ENCODE results near the gene SMURF2.

DNA sequence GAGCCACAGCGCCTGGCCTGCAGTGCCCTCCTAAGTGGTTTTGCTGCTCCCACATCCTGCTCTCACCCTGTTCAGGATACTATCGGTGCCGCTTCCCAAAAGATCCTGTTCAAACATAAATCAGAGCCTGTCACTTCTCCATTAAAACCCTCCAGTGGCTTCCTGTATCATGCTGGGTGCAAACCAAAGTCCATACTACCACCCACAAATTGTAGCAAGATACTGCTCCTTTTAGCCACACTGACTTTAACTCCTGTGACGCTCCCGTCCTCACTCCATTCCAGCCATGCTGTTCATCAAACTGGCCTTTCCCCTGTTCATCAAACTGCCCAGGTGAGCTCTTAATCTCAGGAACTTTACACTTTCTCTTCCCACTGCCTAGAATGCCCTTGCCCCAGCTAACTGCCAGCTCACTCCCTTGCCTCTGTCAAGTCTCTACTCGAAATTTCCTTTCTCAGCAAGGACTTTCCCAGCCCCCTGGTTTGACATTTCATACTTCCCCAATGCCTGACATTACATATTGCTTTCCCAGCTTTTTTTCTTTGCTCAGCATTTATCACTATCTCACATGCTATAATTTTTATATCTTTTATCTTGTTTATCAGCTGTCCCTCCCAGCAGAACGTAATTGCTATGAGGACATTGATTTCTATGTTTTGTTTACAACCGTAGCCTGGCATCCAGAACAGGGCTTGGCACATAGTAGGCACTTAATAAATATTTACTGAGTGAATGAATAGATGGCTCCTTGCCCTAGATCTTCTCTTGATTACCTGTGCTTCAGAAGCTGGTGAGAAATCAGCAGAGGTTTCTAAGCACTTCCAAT is 44.3 kb upstream of the SMURF2 start:
- TF ChIP-seq, protein P1, sequence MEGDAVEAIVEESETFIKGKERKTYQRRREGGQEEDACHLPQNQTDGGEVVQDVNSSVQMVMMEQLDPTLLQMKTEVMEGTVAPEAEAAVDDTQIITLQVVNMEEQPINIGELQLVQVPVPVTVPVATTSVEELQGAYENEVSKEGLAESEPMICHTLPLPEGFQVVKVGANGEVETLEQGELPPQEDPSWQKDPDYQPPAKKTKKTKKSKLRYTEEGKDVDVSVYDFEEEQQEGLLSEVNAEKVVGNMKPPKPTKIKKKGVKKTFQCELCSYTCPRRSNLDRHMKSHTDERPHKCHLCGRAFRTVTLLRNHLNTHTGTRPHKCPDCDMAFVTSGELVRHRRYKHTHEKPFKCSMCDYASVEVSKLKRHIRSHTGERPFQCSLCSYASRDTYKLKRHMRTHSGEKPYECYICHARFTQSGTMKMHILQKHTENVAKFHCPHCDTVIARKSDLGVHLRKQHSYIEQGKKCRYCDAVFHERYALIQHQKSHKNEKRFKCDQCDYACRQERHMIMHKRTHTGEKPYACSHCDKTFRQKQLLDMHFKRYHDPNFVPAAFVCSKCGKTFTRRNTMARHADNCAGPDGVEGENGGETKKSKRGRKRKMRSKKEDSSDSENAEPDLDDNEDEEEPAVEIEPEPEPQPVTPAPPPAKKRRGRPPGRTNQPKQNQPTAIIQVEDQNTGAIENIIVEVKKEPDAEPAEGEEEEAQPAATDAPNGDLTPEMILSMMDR (IDR thresholded peaks at IDR 0.05 in 2 of 3, conservative IDR thresholded peaks at IDR 0.05 in 1 of 3; ENCODE audit: control insufficient read depth in 2 of 3, extremely low read depth in 1 of 3, insufficient read depth in 1 of 3, low read depth in 3 of 3, low read length in 3 of 3), result no peak
- TF ChIP-seq RCOR1 (conservative IDR thresholded peaks at IDR 0.05; ENCODE audit: low read depth, low read length), result no peak
- TF ChIP-seq, protein P2, sequence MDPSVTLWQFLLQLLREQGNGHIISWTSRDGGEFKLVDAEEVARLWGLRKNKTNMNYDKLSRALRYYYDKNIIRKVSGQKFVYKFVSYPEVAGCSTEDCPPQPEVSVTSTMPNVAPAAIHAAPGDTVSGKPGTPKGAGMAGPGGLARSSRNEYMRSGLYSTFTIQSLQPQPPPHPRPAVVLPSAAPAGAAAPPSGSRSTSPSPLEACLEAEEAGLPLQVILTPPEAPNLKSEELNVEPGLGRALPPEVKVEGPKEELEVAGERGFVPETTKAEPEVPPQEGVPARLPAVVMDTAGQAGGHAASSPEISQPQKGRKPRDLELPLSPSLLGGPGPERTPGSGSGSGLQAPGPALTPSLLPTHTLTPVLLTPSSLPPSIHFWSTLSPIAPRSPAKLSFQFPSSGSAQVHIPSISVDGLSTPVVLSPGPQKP (IDR thresholded peaks at IDR 0.05; ENCODE audit: low read depth, low read length), result no peak
- TF ChIP-seq, protein P3, sequence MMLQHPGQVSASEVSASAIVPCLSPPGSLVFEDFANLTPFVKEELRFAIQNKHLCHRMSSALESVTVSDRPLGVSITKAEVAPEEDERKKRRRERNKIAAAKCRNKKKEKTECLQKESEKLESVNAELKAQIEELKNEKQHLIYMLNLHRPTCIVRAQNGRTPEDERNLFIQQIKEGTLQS (IDR thresholded peaks at IDR 0.05; ENCODE audit: borderline replicate concordance, extremely low read depth, low read depth, low read length), result no peak
- TF ChIP-seq, protein P4, sequence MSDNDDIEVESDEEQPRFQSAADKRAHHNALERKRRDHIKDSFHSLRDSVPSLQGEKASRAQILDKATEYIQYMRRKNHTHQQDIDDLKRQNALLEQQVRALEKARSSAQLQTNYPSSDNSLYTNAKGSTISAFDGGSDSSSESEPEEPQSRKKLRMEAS (IDR thresholded peaks at IDR 0.05; ENCODE audit: low read depth, low read length), result no peak
- no peak for TF ChIP-seq EZH2 (IDR thresholded peaks at IDR 0.05; ENCODE audit: borderline replicate concordance, control insufficient read depth, low read depth, low read length)
- TF ChIP-seq ZSCAN29 (IDR thresholded peaks at IDR 0.05), result no peak
- no peak for TF ChIP-seq BMI1 (IDR thresholded peaks at IDR 0.05; ENCODE audit: borderline replicate concordance)
- TF ChIP-seq CREB1 (IDR thresholded peaks at IDR 0.05; ENCODE audit: low read depth), result no peak
- TF ChIP-seq, protein P5, sequence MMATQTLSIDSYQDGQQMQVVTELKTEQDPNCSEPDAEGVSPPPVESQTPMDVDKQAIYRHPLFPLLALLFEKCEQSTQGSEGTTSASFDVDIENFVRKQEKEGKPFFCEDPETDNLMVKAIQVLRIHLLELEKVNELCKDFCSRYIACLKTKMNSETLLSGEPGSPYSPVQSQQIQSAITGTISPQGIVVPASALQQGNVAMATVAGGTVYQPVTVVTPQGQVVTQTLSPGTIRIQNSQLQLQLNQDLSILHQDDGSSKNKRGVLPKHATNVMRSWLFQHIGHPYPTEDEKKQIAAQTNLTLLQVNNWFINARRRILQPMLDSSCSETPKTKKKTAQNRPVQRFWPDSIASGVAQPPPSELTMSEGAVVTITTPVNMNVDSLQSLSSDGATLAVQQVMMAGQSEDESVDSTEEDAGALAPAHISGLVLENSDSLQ (IDR thresholded peaks at IDR 0.05), result no peak
- no peak for TF ChIP-seq JUND (IDR thresholded peaks at IDR 0.05; ENCODE audit: low read depth, low read length)
- TF ChIP-seq, protein P6, sequence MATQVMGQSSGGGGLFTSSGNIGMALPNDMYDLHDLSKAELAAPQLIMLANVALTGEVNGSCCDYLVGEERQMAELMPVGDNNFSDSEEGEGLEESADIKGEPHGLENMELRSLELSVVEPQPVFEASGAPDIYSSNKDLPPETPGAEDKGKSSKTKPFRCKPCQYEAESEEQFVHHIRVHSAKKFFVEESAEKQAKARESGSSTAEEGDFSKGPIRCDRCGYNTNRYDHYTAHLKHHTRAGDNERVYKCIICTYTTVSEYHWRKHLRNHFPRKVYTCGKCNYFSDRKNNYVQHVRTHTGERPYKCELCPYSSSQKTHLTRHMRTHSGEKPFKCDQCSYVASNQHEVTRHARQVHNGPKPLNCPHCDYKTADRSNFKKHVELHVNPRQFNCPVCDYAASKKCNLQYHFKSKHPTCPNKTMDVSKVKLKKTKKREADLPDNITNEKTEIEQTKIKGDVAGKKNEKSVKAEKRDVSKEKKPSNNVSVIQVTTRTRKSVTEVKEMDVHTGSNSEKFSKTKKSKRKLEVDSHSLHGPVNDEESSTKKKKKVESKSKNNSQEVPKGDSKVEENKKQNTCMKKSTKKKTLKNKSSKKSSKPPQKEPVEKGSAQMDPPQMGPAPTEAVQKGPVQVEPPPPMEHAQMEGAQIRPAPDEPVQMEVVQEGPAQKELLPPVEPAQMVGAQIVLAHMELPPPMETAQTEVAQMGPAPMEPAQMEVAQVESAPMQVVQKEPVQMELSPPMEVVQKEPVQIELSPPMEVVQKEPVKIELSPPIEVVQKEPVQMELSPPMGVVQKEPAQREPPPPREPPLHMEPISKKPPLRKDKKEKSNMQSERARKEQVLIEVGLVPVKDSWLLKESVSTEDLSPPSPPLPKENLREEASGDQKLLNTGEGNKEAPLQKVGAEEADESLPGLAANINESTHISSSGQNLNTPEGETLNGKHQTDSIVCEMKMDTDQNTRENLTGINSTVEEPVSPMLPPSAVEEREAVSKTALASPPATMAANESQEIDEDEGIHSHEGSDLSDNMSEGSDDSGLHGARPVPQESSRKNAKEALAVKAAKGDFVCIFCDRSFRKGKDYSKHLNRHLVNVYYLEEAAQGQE (IDR thresholded peaks at IDR 0.05; ENCODE audit: low read depth, low read length), result no peak
- no peak for TF ChIP-seq JUNB (IDR thresholded peaks at IDR 0.05)
